GM18951 (cell line): ENCODE results near the gene RBPJ.

Experiments used
- POLR2A ChIP-seq: IDR thresholded peaks from 4 replicates; pipeline ENCODE4 v1.6.1; 2011; ENCODE audit warnings: mild to moderate bottlenecking; ENCODE audit not compliant: insufficient read length, insufficient read depth; ENCODE audit errors: extremely low read depth
- in situ Hi-C: fragments of 300-500 bp; cut with MboI; formaldehyde crosslinking; loops from one replicate; pipeline ENCODE4 v1.12.0; 2022; ENCODE audit warnings: low sequenced_read_pairs, mixed read lengths, inconsistent platforms; ENCODE audit not compliant: unreplicated experiment

RBPJ gene

GRCh38 chr4:26412381-26413372, 91.9 kb downstream of the RBPJ start:
- in situ Hi-C loops = no loop called here
- no peak for TF ChIP-seq POLR2A

DNA sequence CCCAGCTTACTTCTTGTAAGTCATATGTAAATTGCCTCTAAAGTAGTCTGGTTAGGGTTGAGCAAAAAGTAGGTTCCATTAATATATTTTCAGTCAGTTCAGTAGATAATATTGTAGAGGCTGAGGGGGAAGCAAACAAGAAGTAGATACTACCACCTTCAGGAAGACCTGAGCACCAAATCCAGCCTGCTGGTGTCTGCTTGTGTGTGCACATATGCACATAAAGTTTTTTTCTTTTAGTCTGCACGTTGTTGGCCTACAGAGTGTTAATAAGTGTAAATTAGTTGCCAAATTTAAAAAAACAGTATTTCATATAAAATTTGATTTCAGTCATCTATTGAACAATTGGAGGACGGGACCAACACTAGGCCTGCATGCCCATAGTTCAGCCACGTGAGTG, 92.8 kb downstream of the RBPJ start:
- no peak for TF ChIP-seq POLR2A
- in situ Hi-C loops = no loop called here

- in situ Hi-C loops = no loop called here
- no peak for TF ChIP-seq POLR2A
Observed at GRCh38 chr4:26418107-26418506, 97.3 kb downstream of the RBPJ start.

GRCh38 chr4:26418850-26419249, 98.0 kb downstream of the RBPJ start:
- in situ Hi-C loops = no loop called here
- no peak for TF ChIP-seq POLR2A

DNA sequence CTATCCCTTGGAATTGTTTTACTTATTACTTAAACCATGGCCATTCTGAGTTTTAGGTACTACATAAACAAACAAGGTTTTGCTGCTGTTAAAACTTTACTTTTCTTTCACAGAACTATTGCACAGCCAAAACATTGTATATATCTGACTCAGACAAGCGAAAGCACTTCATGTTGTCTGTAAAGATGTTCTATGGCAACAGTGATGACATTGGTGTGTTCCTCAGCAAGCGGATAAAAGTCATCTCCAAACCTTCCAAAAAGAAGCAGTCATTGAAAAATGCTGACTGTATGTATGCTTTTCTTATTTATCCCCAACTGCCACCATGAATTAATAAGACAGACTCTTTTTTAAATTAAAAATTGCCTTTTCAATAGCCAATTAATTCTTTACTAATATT, 99.6 kb downstream of the RBPJ start:
- no peak for TF ChIP-seq POLR2A

DNA sequence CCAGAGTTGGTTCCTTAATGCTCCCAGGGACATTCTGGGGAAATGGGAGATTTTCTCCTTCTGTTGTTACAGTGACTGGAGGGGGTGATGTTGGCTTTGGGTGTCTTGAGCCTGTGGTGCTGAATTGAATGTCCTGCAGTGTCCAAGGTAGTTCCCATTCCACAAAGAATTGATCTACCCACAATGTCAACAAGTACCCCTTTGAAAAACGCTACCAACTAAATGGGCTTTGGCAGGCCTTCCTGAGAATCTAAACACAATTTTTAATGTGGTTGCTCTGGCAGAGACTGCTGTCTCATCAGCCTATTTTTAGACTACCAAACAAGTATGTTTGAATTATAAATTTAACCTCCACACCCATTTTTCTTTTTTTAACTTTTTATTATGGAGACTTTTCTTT, 100.1 kb downstream of the RBPJ start:
- in situ Hi-C loops = no loop called here
- TF ChIP-seq POLR2A = no peak

More for the DNA sequence above, 99.6 kb downstream of the RBPJ start:
- in situ Hi-C loops = no loop called here

GRCh38 chr4:26424153-26424552, 103.3 kb downstream of the RBPJ start:
- in situ Hi-C loops = no loop called here
- TF ChIP-seq POLR2A = no peak

- TF ChIP-seq POLR2A = no peak
- in situ Hi-C loops = no loop called here
Observed at GRCh38 chr4:26424838-26425237, 104.0 kb downstream of the RBPJ start.

GRCh38 chr4:26425953-26426352, 105.1 kb downstream of the RBPJ start:
- in situ Hi-C loops = no loop called here
- TF ChIP-seq POLR2A = no peak

- no peak for TF ChIP-seq POLR2A
- in situ Hi-C loops = no loop called here
Observed at GRCh38 chr4:26426892-26427291, 106.1 kb downstream of the RBPJ start.

DNA sequence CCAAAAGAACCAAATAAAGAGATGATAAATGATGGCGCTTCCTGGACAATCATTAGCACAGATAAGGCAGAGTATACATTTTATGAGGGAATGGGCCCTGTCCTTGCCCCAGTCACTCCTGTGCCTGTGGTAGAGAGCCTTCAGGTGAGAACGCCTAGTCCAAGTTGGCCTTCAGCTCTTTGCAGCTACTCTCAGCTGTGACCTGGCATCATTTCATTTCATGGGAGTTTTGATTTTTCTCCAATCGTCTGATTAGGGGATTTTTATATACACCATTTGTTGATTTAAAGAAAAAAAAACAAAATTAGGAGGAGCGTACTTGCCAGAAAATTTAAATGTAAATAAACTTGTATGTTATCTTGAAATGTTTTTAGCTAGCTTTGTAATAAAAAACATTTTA, 109.1 kb downstream of the RBPJ start:
- no peak for TF ChIP-seq POLR2A
- in situ Hi-C loops = no loop called here

DNA sequence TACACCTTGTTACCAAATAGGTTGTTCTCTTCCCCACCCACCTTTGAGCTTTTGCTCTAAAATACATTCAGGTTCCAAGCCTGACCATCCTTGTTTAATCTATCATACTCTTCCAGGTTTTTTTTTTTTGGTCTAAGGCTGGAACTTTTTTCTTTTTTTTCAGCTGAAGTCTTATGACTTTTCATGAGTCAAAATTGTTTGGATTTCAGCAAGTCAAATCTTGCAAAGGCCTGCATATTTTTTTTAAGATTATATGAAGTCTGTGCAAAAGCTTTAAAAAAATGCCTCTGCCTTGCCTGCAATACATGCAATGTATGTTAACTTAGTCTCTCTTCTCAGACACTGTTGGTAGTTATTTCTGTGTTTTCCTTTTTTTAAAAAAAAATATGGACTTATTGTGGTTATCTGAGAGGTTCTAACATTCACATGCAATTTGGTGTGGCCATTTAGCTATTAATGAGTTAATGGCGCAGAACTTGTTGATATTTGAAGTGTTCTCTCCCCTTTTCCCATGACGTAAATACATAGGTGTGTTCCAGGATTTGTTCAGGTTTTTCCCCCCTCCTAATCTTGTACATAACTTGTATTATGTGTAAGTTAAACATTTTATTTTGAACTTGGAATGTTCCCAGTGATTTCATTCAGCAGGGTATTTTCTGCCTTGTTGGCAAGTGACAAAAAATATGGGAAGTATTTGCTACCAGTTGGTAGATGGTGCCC, 110.8 kb downstream of the RBPJ start:
- no peak for TF ChIP-seq POLR2A
- in situ Hi-C loops = no loop called here

DNA sequence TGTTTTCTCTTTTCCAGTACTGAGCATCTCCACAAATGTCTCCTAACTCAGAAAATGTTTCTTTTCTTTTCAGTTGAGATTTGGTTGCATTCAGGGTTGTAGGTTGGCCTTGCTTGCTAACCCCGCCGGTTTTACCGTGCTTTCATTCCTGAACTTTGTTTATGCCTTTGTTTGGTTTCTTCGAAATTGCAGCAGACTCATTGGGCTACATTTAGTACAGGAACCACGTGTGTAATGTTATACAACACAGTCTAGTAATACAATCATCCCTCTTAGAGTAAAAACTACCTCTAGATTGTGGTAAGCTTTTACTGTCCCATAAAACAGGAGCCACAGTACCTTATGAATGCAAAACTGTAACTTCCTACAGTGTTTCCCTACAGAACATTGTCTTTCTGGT, 111.6 kb downstream of the RBPJ start:
- in situ Hi-C loops = no loop called here
- no peak for TF ChIP-seq POLR2A

- in situ Hi-C loops = no loop called here
Observed at GRCh38 chr4:26433556-26433955, 112.7 kb downstream of the RBPJ start.

More at GRCh38 chr4:26433556-26433955, 112.7 kb downstream of the RBPJ start:
- TF ChIP-seq POLR2A = no peak
